ENCODE data around the gene PATZ1. TPM values are rescaled to one million over a fixed set of nuclear protein-coding genes. Genes with fewer than 3 reads are reported as not detected.
A peak's percentile ranks its signal among the peaks of the same experiment; 100 is the strongest.

The PATZ1 gene
- total RNA-seq, 1 experiment from 2014 or later = 60.5 TPM

- TF ChIP-seq HMGXB4 (CRISPR knock-in tag; IDR thresholded peaks at IDR 0.05) (no peak), OVOL2 (CRISPR knock-in tag; IDR thresholded peaks at IDR 0.05; ENCODE audit: borderline replicate concordance) (no peak), ERG (CRISPR knock-in tag; IDR thresholded peaks at IDR 0.05) (no peak), JUN (CRISPR knock-in tag; IDR thresholded peaks at IDR 0.05) (no peak), KAT7 (CRISPR knock-in tag; IDR thresholded peaks at IDR 0.05; ENCODE audit: borderline replicate concordance) (no peak), TEAD1 (CRISPR knock-in tag; IDR thresholded peaks at IDR 0.05) (no peak), CTCF (IDR thresholded peaks at IDR 0.05) (no peak), PRRX2 (CRISPR knock-in tag; IDR thresholded peaks at IDR 0.05) (no peak), ATF1 (CRISPR knock-in tag; IDR thresholded peaks at IDR 0.05) (no peak), CREM (CRISPR knock-in tag; IDR thresholded peaks at IDR 0.05) (0 out of 2 replicates have a peak, but pooled peaks have one; percentile 46), ZNF317 (CRISPR knock-in tag; IDR thresholded peaks at IDR 0.05; ENCODE audit: borderline replicate concordance, low read depth) (no peak)
These were observed 53.7 kb downstream of the PATZ1 start, which contains the start of gene PIK3IP1 (continued) for GRCh38 chr22:31292236-31292989.

GRCh38 chr22:31291481-31292235 lies 54.5 kb downstream of the PATZ1 start:
- H3K9me3 Mint-ChIP-seq = no peaks in the 10 kb centered on the region
- POLR2A ChIA-PET = interaction anchor here (0.6 to 1.9 kb wide), 10 partner anchors 9 to 402 kb away, joined by 3 to 8 read pairs (median 4); partner anchors contain the start of genes LIMK2, PATZ1 and RNF185
- CTCF ChIA-PET = interaction anchor here (1.0 to 3.5 kb wide), 16 partner anchors 8 to 195 kb away, joined by 3 to 64 read pairs (median 7); partner anchors contain the start of genes LIMK2, PATZ1, PLA2G3 and SELENOM
- TF ChIP-seq MAX (CRISPR knock-in tag; IDR thresholded peaks at IDR 0.05) (no peak), ESRRA (CRISPR knock-in tag; IDR thresholded peaks at IDR 0.05; ENCODE audit: borderline replicate concordance) (no peak), JUN (CRISPR knock-in tag; IDR thresholded peaks at IDR 0.05) (no peak), PRDM15 (CRISPR knock-in tag; IDR thresholded peaks at IDR 0.05) (peak; percentile 37; the same call in 1 of the 2 replicates), JAZF1 (CRISPR knock-in tag; IDR thresholded peaks at IDR 0.05) (no peak), STAT6 (CRISPR knock-in tag; conservative IDR thresholded peaks at IDR 0.05; ENCODE audit: low read depth) (no peak), ZNF263 (CRISPR knock-in tag; IDR thresholded peaks at IDR 0.05; ENCODE audit: low read depth) (no peak), ZBTB43 (CRISPR knock-in tag; IDR thresholded peaks at IDR 0.05) (no peak), RORB (CRISPR knock-in tag; IDR thresholded peaks at IDR 0.05) (no peak), ZNF121 (CRISPR knock-in tag; IDR thresholded peaks at IDR 0.05) (peak; percentile 60; the same call in 1 of the 2 replicates), ZNF138 (CRISPR knock-in tag; conservative IDR thresholded peaks at IDR 0.05) (no peak)
- DNase-seq (ENCODE audit: low spot score) = no peak
- peak overlapping the region; percentile 71 for H3K4me3 Mint-ChIP-seq
- peaks cover 25% of the 10 kb centered on the region for H3K27me3 Mint-ChIP-seq (ENCODE audit: low read depth)
- H3K36me3 Mint-ChIP-seq = no peaks in the 10 kb centered on the region
- peaks cover 26% of the 10 kb centered on the region for H3K4me1 Mint-ChIP-seq
- ATAC-seq = no peak
- H3K27ac Mint-ChIP-seq = peak overlapping the region; percentile 95

Measured in WTC11 (cell line).